HG03025 (cell line): ENCODE results near the gene PSTPIP2.
"Not testable (repeated sequence)": the region's sequence is repeated elsewhere in the genome, so short reads cannot be mapped to it uniquely, and the experiment has no call there.

Experiments
- ATAC-seq: cut with Tn5 transposase; IDR thresholded peaks from one replicate; pipeline ENCODE4 v1.9.1; 2021; ENCODE audit warnings: mild to moderate bottlenecking, moderate library complexity; ENCODE audit not compliant: unreplicated experiment, low FRiP score

Gene PSTPIP2

GRCh38 chr18:46071653-46072375, at the start of gene PSTPIP2:
TSS of gene PSTPIP2 (minus strand) at chr18:46072260. CDS start at chr18:46072188, 72 bp downstream.
- peak; percentile 84 for ATAC-seq

GRCh38 chr18:46113751-46114150, 41.7 kb upstream of the PSTPIP2 start:
- no peak for ATAC-seq

GRCh38 chr18:46110406-46110805, 38.3 kb upstream of the PSTPIP2 start:
- ATAC-seq: no peak

GRCh38 chr18:46109386-46109785, 37.3 kb upstream of the PSTPIP2 start:
- ATAC-seq: no peak

GRCh38 chr18:46104128-46104911, 32.3 kb upstream of the PSTPIP2 start, which contains the start of gene HAUS1:
TSS of gene HAUS1 (plus strand) at chr18:46104385. CDS start at chr18:46104412, 27 bp downstream.
- peak; percentile 94 for ATAC-seq

GRCh38 chr18:46099463-46099862, 27.4 kb upstream of the PSTPIP2 start:
- ATAC-seq: no peak

GRCh38 chr18:46098616-46098933, 26.5 kb upstream of the PSTPIP2 start:
- ATAC-seq: no peak

- peak; percentile 68 for ATAC-seq
Measured at GRCh38 chr18:46097801-46098615, 25.9 kb upstream of the PSTPIP2 start, which contains the start of gene ATP5F1A. TSS of gene ATP5F1A (minus strand) at chr18:46098296. CDS start at chr18:46098231, 65 bp downstream.

- ATAC-seq: peak; percentile 38
Measured at GRCh38 chr18:46097431-46097800, 25.4 kb upstream of the PSTPIP2 start.

GRCh38 chr18:46096651-46097300, 24.7 kb upstream of the PSTPIP2 start:
- no peak for ATAC-seq

GRCh38 chr18:46095532-46095931, 23.5 kb upstream of the PSTPIP2 start:
- no peak for ATAC-seq

- ATAC-seq: not testable (repeated sequence)
Measured at GRCh38 chr18:46088501-46088900, 16.4 kb upstream of the PSTPIP2 start.

- no peak for ATAC-seq
Measured at GRCh38 chr18:46084431-46084830, 12.4 kb upstream of the PSTPIP2 start.

GRCh38 chr18:46080156-46080555, 8.1 kb upstream of the PSTPIP2 start:
- no peak for ATAC-seq

GRCh38 chr18:46079336-46079735, 7.3 kb upstream of the PSTPIP2 start:
- no peak for ATAC-seq

- no peak for ATAC-seq
Measured at GRCh38 chr18:46073474-46074331, 1.6 kb upstream of the PSTPIP2 start.

- no peak for ATAC-seq
Measured at GRCh38 chr18:46072959-46073358, 899 bp upstream of the PSTPIP2 start.

- ATAC-seq: no peak
Measured at GRCh38 chr18:46072376-46072867, 362 bp upstream of the PSTPIP2 start.
